Naive thymus-derived CD4-positive, alpha-beta T cell (primary cell): ENCODE data around the gene CSK. TPM values are rescaled to one million over a fixed set of nuclear protein-coding genes. Genes with fewer than 3 reads are reported as not detected.

ENCODE experiments used
- ATAC-seq: fragments of 150-1000 bp; cut with Tn5 transposase; 2 replicates; pipeline ENCODE4 v1.10.0; 2021; ENCODE audit warnings: mild to moderate bottlenecking, moderate library complexity
- CTCF ChIA-PET: fragments of 350-600 bp; sonication (Branson Sonifier 250); formaldehyde crosslinking; loops from one replicate; lab custom pipeline; 2021; ENCODE audit warnings: antibody characterized with exemption; lab: Charles Lee
- POLR2A ChIA-PET: fragments of 350-600 bp; sonication (Branson Sonifier 250); formaldehyde crosslinking; loops from one replicate; lab custom pipeline; 2021; ENCODE audit warnings: antibody characterized with exemption, inconsistent platforms; lab: Charles Lee
- DNase-seq, 9 donors: peaks; one replicate each; pipeline versions ENCODE4 v3.0.0 to v3.0.0-alpha.2; 2020 to 2022; ENCODE audit warnings: mixed read lengths in 1 of 9
- H3K27ac ChIP-seq: one replicate; pipeline ENCODE4 v1.7.0; 2013; ENCODE audit warnings: mild to moderate bottlenecking, low read depth, low read length, moderate library complexity
- H3K27me3 ChIP-seq, 2 donors: one replicate each; pipeline ENCODE4 v1.7.0; 2013; ENCODE audit warnings: low read length in 2 of 2, mild to moderate bottlenecking in 2 of 2, moderate library complexity in 2 of 2; ENCODE audit not compliant: control insufficient read depth in 2 of 2, insufficient read depth in 2 of 2
- H3K36me3 ChIP-seq, 3 experiments: 1 replicate in 2 of 3; 2 replicates in 1 of 3; pipeline ENCODE4 v1.7.0; 2013; ENCODE audit warnings: low read length in 3 of 3, mild to moderate bottlenecking in 3 of 3, moderate library complexity in 1 of 3; ENCODE audit not compliant: insufficient read depth in 3 of 3, control insufficient read depth in 2 of 3
- H3K4me1 ChIP-seq, 2 donors: one replicate each; pipeline ENCODE4 v1.7.0; 2013; ENCODE audit warnings: low read length in 2 of 2, mild to moderate bottlenecking in 2 of 2, moderate library complexity in 1 of 2; ENCODE audit not compliant: control insufficient read depth in 2 of 2, insufficient read depth in 2 of 2
- H3K4me3 ChIP-seq: 2 replicates; pipeline ENCODE4 v1.7.0; 2013; ENCODE audit warnings: mild to moderate bottlenecking, low read length
- H3K9me3 ChIP-seq, 3 experiments: 1 replicate in 2 of 3; 2 replicates in 1 of 3; pipeline ENCODE4 v1.7.0; 2013; ENCODE audit warnings: low read length in 3 of 3; ENCODE audit not compliant: control insufficient read depth in 2 of 3
- H3K27ac Mint-ChIP-seq, 9 donors: one replicate each; pipeline ENCODE4 v1.8.0; 2020 to 2022; ENCODE audit warnings: mixed read lengths in 9 of 9, mild to moderate bottlenecking in 8 of 9, moderate library complexity in 5 of 9, inconsistent platforms in 2 of 9
- H3K27me3 Mint-ChIP-seq, 5 donors: one replicate each; pipeline ENCODE4 v1.8.0; 2021 to 2022; ENCODE audit warnings: mixed read lengths in 5 of 5, mild to moderate bottlenecking in 1 of 5
- H3K36me3 Mint-ChIP-seq, 5 donors: one replicate each; pipeline ENCODE4 v1.8.0; 2020 to 2022; ENCODE audit warnings: mixed read lengths in 5 of 5, mild to moderate bottlenecking in 3 of 5, inconsistent platforms in 1 of 5
- H3K4me1 Mint-ChIP-seq, 7 donors: one replicate each; pipeline ENCODE4 v1.8.0; 2020 to 2022; ENCODE audit warnings: mixed read lengths in 7 of 7, mild to moderate bottlenecking in 3 of 7, inconsistent platforms in 1 of 7
- H3K4me3 Mint-ChIP-seq, 10 donors: one replicate each; pipeline ENCODE4 v1.8.0; 2020 to 2022; ENCODE audit warnings: mild to moderate bottlenecking in 10 of 10, mixed read lengths in 10 of 10, moderate library complexity in 6 of 10, inconsistent platforms in 2 of 10
- H3K9me3 Mint-ChIP-seq, 11 donors: one replicate each; pipeline ENCODE4 v1.8.0; 2020 to 2022; ENCODE audit warnings: mixed read lengths in 11 of 11, mild to moderate bottlenecking in 4 of 11, inconsistent platforms in 1 of 11, moderate library complexity in 1 of 11
- intact Hi-C, 2 donors: fragments of 100-400 bp; cut with micrococcal nuclease; formaldehyde crosslinking; loops; one replicate each; pipeline ENCODE4 v1.15.1; 2023
- polyA plus RNA-seq, 2 donors: library from polyadenylated mRNA; unstranded; fragments of 300-500 nt; fragmentation: Illumina TruSeq; gene quantifications; one replicate each; pipeline ENCODE4 v1.2.3, GENCODE V29; 2021
- total RNA-seq, 6 experiments: library from RNA in 5 of 6; stranded (reverse) in 5 of 6; gene quantifications; 1 replicate in 5 of 6; 2 replicates in 1 of 6; pipeline ENCODE4 v1.2.3 and lab custom pipeline; 2021 to 2026

CSK gene
- total and polyA plus RNA-seq, 7 experiments from 2014 or later, result 67.7 to 421 (median 214) TPM

DNA sequence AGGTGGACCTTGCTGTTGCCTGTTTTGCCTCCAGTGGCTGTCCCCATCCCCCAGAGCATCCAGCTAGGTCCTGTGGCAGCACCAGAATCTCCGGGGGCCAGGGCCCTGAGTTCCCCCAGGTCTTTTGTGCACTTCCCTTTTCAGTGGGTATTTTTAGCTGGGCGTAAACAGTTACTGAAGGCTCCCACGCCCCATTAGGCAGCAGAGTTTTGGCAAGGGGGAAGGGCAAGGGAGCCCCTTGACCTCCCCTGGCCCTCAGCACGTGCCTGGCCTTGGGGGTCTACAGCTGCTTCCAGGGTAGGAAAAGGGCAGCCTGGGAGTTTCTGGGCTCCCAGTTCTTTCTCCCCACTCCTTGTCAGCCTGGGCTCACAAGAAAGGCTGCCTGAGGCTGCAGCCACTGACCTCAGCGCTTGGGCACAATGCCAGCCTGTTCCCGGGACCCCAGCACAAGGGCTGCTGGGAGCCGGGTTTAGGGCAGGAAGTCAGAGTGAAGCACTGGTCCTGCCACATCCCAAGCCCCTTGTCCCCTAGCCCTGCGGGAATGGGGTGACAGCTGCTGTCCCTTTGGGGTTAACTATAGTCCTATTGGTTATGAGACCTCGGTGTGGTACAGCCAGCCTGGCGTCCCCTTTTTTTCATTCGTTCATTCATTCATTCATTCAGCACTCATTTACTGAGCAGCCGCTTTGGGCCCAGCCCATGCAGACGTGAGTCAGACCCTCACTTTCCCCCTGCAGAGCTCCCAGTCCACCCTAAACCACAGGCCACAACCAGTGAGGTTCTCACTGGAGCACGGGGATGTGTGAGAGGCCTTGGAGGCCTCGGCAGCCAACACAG lies 8.4 kb downstream of the CSK start:
- no peak for ATAC-seq
- H3K27ac ChIP-seq, result peak overlapping the region; percentile 92
- intact Hi-C loops, result no loop called here
- Mint-ChIP-seq H3K9me3 (peaks cover 0 to 2% (median 0%) of the 10 kb centered on the region in 11 donors), H3K27ac (peak overlapping the region; percentile 95 to 99 (median 98)), H3K4me1 (peaks cover 53 to 94% (median 88%) of the 10 kb centered on the region in 7 donors), H3K36me3 (peaks cover 0 to 51% (median 5%) of the 10 kb centered on the region in 5 donors), H3K4me3 (peak overlapping the region; percentile 87 to 97 (median 93)), H3K27me3 (no peaks in the 10 kb centered on the region)
- DNase-seq, result peak in 1 of 9 donors; percentile 59
- H3K27me3 ChIP-seq, result no peaks in the 10 kb centered on the region
- peaks cover 84 to 97% of the 10 kb centered on the region in 2 donors for H3K4me1 ChIP-seq
- POLR2A ChIA-PET, result interaction anchor here (24.4 to 28.9 kb wide), 2 partner anchors 7 to 11 kb away, joined by 1077 read pairs; partner anchors contain the start of gene CSK
- no peaks in the 10 kb centered on the region for H3K9me3 ChIP-seq
- no peaks in the 10 kb centered on the region for H3K36me3 ChIP-seq
- peak overlapping the region; percentile 85 for H3K4me3 ChIP-seq
- CTCF ChIA-PET, result interaction anchor here (0.6 to 26.1 kb wide), 3 partner anchors 9 to 155 kb away, joined by 3 to 1110 read pairs (median 3); partner anchors contain the start of gene CSK

- Mint-ChIP-seq H3K4me3 (peak overlapping the region; percentile 69 to 97 (median 88)), H3K36me3 (peaks cover 0 to 47% (median 6%) of the 10 kb centered on the region in 5 donors), H3K4me1 (peaks cover 56 to 95% (median 86%) of the 10 kb centered on the region in 7 donors), H3K27ac (peak overlapping the region; percentile 83 to 98 (median 95)), H3K27me3 (no peaks in the 10 kb centered on the region), H3K9me3 (no peaks in the 10 kb centered on the region)
- Histone ChIP-seq H3K36me3 (no peaks in the 10 kb centered on the region), H3K4me3 (no peak overlapping the region), H3K27me3 (no peaks in the 10 kb centered on the region), H3K4me1 (peaks cover 86 to 97% of the 10 kb centered on the region in 2 donors), H3K9me3 (no peaks in the 10 kb centered on the region), H3K27ac (peak overlapping the region; percentile 92)
- intact Hi-C loops, result no loop called here
- ChIA-PET POLR2A (interaction anchor here (0.6 to 28.9 kb wide), 3 partner anchors 6 to 93 kb away, joined by 5 to 1077 read pairs (median 1077); partner anchors contain the start of gene CSK), CTCF (interaction anchor here (0.6 to 26.1 kb wide), 3 partner anchors 9 to 156 kb away, joined by 3 to 1110 read pairs (median 3); partner anchors contain the start of gene CSK)
- DNase-seq, result no peak
- ATAC-seq, result no peak
These were observed 9.1 kb downstream of the CSK start for GRCh38 chr15:74791007-74791406.

DNA sequence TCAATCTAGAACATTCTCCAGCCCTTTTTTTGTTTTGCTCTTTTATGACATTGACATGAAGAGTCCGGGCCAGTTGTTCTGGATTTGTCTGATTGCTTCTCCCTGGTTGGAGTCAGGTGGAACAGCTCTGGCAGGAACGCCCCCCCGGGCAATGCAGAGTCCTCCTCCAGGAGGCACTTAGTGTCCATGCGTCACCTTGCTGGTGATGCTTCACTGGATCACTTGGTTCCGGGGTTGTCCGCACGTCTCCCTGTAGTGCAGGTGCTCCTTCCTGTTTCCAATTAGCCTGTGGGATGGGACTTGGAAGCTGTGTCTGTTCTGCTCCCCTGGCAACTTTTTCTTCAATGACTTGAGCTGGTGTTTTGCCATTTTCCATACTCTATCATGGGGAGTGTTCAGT lies 9.8 kb downstream of the CSK start:
- peak overlapping the region; percentile 83 to 98 (median 95) for H3K27ac Mint-ChIP-seq
- Histone ChIP-seq H3K36me3 (no peaks in the 10 kb centered on the region), H3K4me3 (peak overlapping the region; percentile 25), H3K27ac (peak overlapping the region; percentile 92), H3K27me3 (no peaks in the 10 kb centered on the region), H3K9me3 (no peaks in the 10 kb centered on the region), H3K4me1 (peaks cover 85 to 97% of the 10 kb centered on the region in 2 donors)
- ATAC-seq, result no peak
- H3K4me3 Mint-ChIP-seq, result peak overlapping the region; percentile 69 to 97 (median 88)
- no peaks in the 10 kb centered on the region for H3K9me3 Mint-ChIP-seq
- intact Hi-C loops, result no loop called here
- no peaks in the 10 kb centered on the region for H3K27me3 Mint-ChIP-seq
- POLR2A ChIA-PET, result interaction anchor here (24.4 to 28.9 kb wide), 2 partner anchors 5 to 12 kb away, joined by 1077 read pairs; partner anchors contain the start of gene CSK
- no peak for DNase-seq
- H3K4me1 Mint-ChIP-seq, result peaks cover 61 to 95% (median 89%) of the 10 kb centered on the region in 7 donors
- peaks cover 0 to 46% (median 8%) of the 10 kb centered on the region in 5 donors for H3K36me3 Mint-ChIP-seq
- CTCF ChIA-PET, result interaction anchor here (3.4 to 26.1 kb wide), 2 partner anchors 15 to 157 kb away, joined by 27 to 1110 read pairs; partner anchors contain the start of gene CSK

DNA sequence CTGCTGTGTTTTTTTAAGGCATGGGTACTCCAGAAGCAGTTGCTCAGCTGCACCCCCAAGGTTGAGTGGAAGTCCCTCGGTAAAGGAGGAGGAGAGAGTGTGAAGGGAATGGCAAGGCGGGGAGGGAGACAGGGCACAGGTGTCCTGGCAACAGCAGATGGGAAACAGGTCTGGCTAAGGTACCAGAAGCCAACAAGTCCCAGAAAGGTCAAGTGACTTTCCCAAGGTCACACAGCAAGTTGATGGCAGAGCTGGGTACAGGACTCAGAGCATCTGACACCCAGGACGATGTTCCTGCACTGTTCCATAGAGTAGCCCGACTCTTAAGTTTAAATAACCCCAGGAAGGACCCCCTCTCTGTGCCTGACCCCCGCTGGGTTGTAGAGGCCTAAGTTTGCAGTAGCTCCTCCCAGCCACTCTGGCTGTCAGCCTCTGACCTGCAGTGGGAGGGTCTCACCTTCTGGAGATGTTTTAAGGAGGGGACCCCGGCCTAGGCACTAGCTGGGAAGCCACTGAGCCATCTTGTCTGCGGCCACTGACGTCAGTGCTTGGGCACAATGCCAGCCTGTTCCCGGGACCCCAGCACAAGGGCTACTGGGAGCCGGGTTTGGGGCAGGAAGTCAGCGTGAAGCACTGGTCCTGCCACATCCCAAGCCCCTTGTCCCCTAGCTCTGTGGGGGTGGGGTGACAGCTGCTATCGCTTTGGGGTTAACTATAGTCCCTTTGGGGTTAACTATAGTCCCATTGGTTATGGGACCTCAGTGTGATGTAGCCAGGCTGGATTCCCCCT lies 10.5 kb downstream of the CSK start:
- no peaks in the 10 kb centered on the region for H3K27me3 Mint-ChIP-seq
- ATAC-seq, result no peak
- Histone ChIP-seq H3K27ac (peak overlapping the region; percentile 92), H3K36me3 (no peaks in the 10 kb centered on the region), H3K27me3 (no peaks in the 10 kb centered on the region), H3K4me1 (peaks cover 85 to 97% of the 10 kb centered on the region in 2 donors), H3K9me3 (no peaks in the 10 kb centered on the region), H3K4me3 (peak overlapping the region; percentile 25)
- intact Hi-C loops, result loop anchor here in 1 of 2 donors (1.0 kb wide), 2 partner anchors 11 to 21 kb away; no protein-coding TSS in a partner anchor
- peaks cover 0 to 40% (median 8%) of the 10 kb centered on the region in 5 donors for H3K36me3 Mint-ChIP-seq
- DNase-seq, result no peak
- ChIA-PET POLR2A (interaction anchor here (0.6 to 28.9 kb wide), 5 partner anchors 12 to 575 kb away, joined by 3 to 1077 read pairs (median 3); partner anchors contain the start of genes CLK3, CSK and FAM219B), CTCF (interaction anchor here (0.9 to 26.1 kb wide), 6 partner anchors 16 to 158 kb away, joined by 3 to 1110 read pairs (median 5); partner anchors contain the start of gene CSK)
- H3K9me3 Mint-ChIP-seq, result no peaks in the 10 kb centered on the region
- H3K4me3 Mint-ChIP-seq, result peak overlapping the region; percentile 69 to 97 (median 88)
- H3K27ac Mint-ChIP-seq, result peak overlapping the region; percentile 83 to 98 (median 95)
- peaks cover 60 to 93% (median 85%) of the 10 kb centered on the region in 7 donors for H3K4me1 Mint-ChIP-seq

DNA sequence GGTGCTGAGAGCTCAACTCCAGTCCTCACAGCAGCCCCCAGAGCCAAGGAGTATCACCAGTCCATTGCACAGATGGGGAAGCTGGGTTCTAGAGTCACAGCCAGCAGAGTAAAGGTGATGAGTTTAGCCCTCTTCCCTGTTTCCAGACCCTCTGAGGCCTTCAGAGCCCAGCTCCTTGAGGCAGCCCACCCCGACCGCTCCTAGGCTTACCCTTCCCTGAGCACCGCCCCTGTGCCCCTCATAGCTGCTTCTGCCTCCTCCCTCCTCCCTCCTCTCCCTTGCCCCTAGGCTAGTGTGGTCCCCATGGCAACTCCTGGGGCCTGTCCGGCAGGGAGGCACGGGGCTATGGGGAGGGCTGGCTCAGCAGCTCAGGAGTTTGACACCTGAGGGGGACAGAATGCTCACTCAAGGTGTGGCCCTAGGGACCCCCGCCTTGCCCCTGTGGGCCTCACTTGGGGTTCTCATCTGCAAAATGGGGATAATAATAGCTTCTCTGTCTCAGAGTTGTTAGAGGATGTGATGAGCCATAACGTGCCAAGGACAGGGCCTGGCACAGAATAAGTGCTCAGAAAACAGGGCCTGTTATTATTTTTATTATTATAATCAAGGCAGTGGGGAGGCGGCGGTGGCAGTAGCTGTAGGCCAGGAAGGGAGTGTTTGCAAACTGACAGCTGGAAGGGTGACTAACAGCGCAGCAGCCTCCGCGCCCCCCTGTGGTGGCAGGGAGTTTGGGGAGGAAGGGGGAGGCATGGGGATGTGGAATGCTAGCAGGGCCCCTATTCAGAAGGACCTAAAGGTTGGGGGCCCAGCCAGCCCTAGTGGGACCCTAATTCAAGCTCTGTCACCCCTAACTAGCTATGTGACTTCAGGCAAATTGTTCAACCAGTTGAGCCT lies 11.5 kb downstream of the CSK start:
- peak overlapping the region; percentile 51 to 97 (median 74) for H3K4me3 Mint-ChIP-seq
- H3K36me3 ChIP-seq, result peaks cover 0 to 5% (median 4%) of the 10 kb centered on the region in 3 experiments
- H3K27me3 Mint-ChIP-seq, result no peaks in the 10 kb centered on the region
- peak overlapping the region; percentile 25 for H3K4me3 ChIP-seq
- peak overlapping the region; percentile 49 to 98 (median 95) for H3K27ac Mint-ChIP-seq
- intact Hi-C loops, result loop anchor here in 1 of 2 donors (1.0 kb wide), 2 partner anchors 12 to 22 kb away; no protein-coding TSS in a partner anchor
- H3K9me3 Mint-ChIP-seq, result no peaks in the 10 kb centered on the region
- H3K27me3 ChIP-seq, result no peaks in the 10 kb centered on the region
- POLR2A ChIA-PET, result interaction anchor here (0.7 to 28.9 kb wide), 9 partner anchors 11 to 574 kb away, joined by 3 to 1077 read pairs (median 4); partner anchors contain the start of genes CLK3, CSK and FAM219B
- H3K9me3 ChIP-seq, result no peaks in the 10 kb centered on the region
- H3K27ac ChIP-seq, result peak overlapping the region; percentile 92
- peaks cover 89 to 98% of the 10 kb centered on the region in 2 donors for H3K4me1 ChIP-seq
- CTCF ChIA-PET, result interaction anchor here (0.5 to 26.1 kb wide), 14 partner anchors 13 to 163 kb away, joined by 3 to 1110 read pairs (median 4); partner anchors contain the start of gene CSK
- H3K4me1 Mint-ChIP-seq, result peaks cover 56 to 93% (median 82%) of the 10 kb centered on the region in 7 donors
- H3K36me3 Mint-ChIP-seq, result peaks cover 0 to 38% (median 8%) of the 10 kb centered on the region in 5 donors
- ATAC-seq, result peak; percentile 63
- peak; percentile 62 to 78 (median 74) for DNase-seq
